Peyer's patch (tissue), 4 donors: Measurements from ENCODE around the gene NIPA2. TPM values are rescaled to one million over a fixed set of nuclear protein-coding genes. Genes with fewer than 3 reads are reported as not detected.

Experiments used
- DNase-seq, 3 donors: peaks; one replicate each; pipeline ENCODE4 v3.0.0-alpha.2; 2017 to 2019
- H3K27ac ChIP-seq, 4 donors: fragments of 200-600 bp; sonication (generic); one replicate each; pipeline ENCODE4 v1.5.1; 2016 to 2019
- H3K27me3 ChIP-seq, 2 donors: fragments of 200-600 bp; sonication (generic); one replicate each; pipeline ENCODE4 v1.5.1; 2019
- H3K36me3 ChIP-seq, 3 donors: fragments of 200-600 bp; sonication (generic); one replicate each; pipeline ENCODE4 v1.5.1; 2016 to 2019
- H3K4me1 ChIP-seq, 4 donors: fragments of 200-600 bp; sonication (generic); one replicate each; pipeline ENCODE4 v1.5.1; 2016 to 2019
- H3K4me3 ChIP-seq, 4 donors: fragments of 200-600 bp; sonication (generic); 1 replicate in 3 of 4; 2 replicates in 1 of 4; pipeline ENCODE4 v1.5.1; 2016 to 2019; ENCODE audit warnings: mild to moderate bottlenecking in 1 of 4
- H3K9me3 ChIP-seq, 4 donors: fragments of 200-600 bp; sonication (generic); one replicate each; pipeline ENCODE4 v1.5.1; 2016 to 2019; ENCODE audit warnings: mild to moderate bottlenecking in 1 of 4
- POLR2A ChIP-seq, 2 donors: fragments of 450-650 bp; IDR thresholded peaks; one replicate each; pipeline ENCODE4 v1.5.1; 2017; ENCODE audit warnings: antibody characterized with exemption in 2 of 2, mild to moderate bottlenecking in 2 of 2, moderate library complexity in 2 of 2
- total RNA-seq, 4 donors: library from RNA; depleted of rRNA; stranded (reverse); fragments of >200 nt; gene quantifications; one replicate each; pipeline ENCODE4 v1.1.0, GENCODE V29; 2016
- TF ChIP-seq, protein P1 (sequence below), 6 experiments: fragments of 450-650 bp in 4 of 6; fragments of 200-600 bp in 2 of 6; sonication (generic) in 1 of 6; IDR thresholded peaks; one replicate each; pipeline ENCODE4 v1.5.1; 2017 to 2019; ENCODE audit warnings: antibody characterized with exemption in 6 of 6, mild to moderate bottlenecking in 3 of 6, moderate library complexity in 1 of 6

NIPA2 gene
- total RNA-seq, 4 donors from 2014 or later: 46.4 to 79.7 (median 65.7) TPM

DNA sequence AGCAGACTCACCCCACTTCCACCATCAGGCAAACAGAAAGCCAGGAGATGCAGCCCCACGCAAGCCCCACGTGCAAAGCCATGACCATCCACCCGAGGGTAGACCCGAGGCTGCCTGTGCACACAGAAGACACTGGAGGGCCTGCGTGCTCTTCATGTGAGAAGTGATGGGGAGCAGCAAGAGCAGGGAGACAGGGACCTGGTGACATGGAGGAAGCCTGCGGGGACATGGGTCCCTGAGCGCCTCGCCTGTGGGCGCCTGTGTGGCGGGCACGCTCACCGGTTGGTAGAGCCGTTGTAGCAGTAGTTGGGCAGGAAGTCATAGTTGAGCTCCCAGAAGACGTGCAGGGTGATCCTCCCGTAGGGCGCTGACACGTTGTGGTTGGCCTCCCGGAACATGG lies 65.0 kb downstream of the NIPA2 start:
- no peaks in the 10 kb centered on the region for H3K9me3 ChIP-seq
- TF ChIP-seq, protein P1, sequence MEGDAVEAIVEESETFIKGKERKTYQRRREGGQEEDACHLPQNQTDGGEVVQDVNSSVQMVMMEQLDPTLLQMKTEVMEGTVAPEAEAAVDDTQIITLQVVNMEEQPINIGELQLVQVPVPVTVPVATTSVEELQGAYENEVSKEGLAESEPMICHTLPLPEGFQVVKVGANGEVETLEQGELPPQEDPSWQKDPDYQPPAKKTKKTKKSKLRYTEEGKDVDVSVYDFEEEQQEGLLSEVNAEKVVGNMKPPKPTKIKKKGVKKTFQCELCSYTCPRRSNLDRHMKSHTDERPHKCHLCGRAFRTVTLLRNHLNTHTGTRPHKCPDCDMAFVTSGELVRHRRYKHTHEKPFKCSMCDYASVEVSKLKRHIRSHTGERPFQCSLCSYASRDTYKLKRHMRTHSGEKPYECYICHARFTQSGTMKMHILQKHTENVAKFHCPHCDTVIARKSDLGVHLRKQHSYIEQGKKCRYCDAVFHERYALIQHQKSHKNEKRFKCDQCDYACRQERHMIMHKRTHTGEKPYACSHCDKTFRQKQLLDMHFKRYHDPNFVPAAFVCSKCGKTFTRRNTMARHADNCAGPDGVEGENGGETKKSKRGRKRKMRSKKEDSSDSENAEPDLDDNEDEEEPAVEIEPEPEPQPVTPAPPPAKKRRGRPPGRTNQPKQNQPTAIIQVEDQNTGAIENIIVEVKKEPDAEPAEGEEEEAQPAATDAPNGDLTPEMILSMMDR (IDR thresholded peaks at IDR 0.05): no peak
- TF ChIP-seq POLR2A (IDR thresholded peaks at IDR 0.05): no peak
- H3K27me3 ChIP-seq: no peaks in the 10 kb centered on the region
- no peak overlapping the region for H3K4me3 ChIP-seq
- DNase-seq: no peak
- H3K27ac ChIP-seq: no peak overlapping the region
- no peaks in the 10 kb centered on the region for H3K4me1 ChIP-seq
- H3K36me3 ChIP-seq: peaks cover 0 to 71% (median 0%) of the 10 kb centered on the region in 3 donors

DNA sequence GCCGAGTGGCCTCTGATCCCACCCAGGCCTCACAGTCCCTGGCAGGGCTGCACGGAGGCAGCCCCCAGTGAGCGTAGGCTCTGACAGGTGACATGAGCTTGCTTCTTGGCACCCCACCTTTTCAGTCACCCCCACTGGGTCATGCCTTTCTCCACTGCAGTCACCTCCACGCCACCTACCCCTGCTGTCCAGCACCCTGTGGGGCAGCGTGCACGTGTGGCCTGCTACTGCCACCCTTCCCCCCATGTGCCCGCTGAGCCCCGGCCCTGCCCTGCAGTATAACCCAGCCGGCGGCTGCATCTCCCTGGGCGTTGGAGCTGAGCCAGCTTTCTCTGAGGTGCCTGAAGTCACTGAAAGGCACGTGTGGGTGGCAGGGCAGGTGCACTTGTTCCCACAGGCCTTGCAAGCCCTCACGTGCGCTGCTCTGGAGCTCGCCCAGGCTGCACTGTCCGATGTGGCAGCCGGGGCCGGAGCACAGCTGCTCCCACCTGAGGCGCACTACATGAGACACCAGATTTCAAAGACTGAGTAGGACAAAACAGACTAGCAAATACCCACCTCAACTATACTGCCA lies 65.6 kb downstream of the NIPA2 start:
- peaks cover 0 to 75% (median 0%) of the 10 kb centered on the region in 3 donors for H3K36me3 ChIP-seq

DNA sequence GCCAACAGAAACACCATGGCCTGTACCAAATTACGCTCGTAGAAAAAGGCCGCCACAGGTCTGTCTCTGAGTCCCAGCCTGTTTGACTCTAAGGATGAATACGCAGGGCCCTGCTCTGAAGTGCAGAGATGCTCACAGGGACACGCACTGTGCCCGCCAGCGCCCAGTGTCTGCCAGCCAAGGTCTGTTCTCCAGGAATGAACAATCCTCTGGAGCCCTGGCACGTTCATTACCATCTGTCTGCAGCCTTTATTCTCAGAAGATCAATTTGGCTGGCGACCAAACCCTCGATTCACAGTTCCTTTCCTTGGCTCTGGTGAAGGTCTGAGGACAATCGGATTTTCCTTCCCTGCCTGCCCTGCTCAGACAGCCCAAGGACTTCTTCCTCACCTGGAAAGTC lies 66.3 kb downstream of the NIPA2 start:
- DNase-seq: no peak
- Histone ChIP-seq H3K4me1 (no peaks in the 10 kb centered on the region), H3K27ac (no peak overlapping the region), H3K4me3 (no peak overlapping the region), H3K9me3 (no peaks in the 10 kb centered on the region), H3K27me3 (no peaks in the 10 kb centered on the region), H3K36me3 (peaks cover 0 to 75% (median 0%) of the 10 kb centered on the region in 3 donors)
- TF ChIP-seq POLR2A (IDR thresholded peaks at IDR 0.05): no peak
- TF ChIP-seq, protein P1 (IDR thresholded peaks at IDR 0.05): no peak

More for the DNA sequence above, 65.6 kb downstream of the NIPA2 start:
- DNase-seq: peak in 2 of 3 donors; percentile 58 to 76
- TF ChIP-seq POLR2A (IDR thresholded peaks at IDR 0.05): no peak
- TF ChIP-seq, protein P1 (IDR thresholded peaks at IDR 0.05): peak in 1 of 6 experiments; percentile 2
- Histone ChIP-seq H3K27ac (no peak overlapping the region), H3K4me3 (no peak overlapping the region), H3K27me3 (no peaks in the 10 kb centered on the region), H3K4me1 (no peaks in the 10 kb centered on the region), H3K9me3 (no peaks in the 10 kb centered on the region)

DNA sequence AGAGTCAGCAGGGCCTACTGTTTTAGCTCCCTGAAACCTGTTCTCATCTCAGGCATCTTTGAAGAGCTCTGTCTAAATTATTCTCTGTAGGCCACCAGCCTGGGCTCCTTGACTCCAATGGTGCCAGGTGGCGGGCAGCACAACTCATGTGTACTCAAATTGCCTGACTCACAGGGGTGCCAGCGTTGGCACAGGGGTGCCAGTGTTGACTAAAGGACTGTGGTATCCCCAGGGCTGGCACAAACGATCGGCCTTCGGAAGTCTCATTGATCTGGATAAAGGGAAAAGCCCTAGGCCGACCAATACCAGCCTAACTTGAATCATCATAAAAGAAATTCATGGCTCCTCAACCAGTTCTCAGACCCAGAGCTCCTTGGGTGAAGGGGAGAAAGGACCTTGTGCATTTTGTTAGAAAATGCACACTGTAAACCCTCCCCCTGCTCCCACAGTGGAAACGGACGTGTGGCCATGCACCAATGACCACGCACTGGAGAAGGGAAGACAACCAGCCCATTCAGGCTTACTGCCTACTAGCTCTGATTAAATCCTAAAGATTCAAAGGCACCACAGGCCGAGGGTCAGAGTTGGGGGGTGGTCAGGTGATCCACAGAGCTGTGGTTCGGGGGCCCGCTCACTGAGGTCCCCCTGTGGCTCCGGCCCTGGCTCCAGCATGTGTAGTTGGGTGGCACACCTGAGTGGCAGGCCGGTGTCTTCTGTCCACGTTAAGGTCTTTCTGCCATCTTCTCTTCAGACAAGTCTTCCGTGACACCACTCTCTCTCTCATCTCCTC lies 68.9 kb downstream of the NIPA2 start:
- no peaks in the 10 kb centered on the region for H3K9me3 ChIP-seq
- no peak overlapping the region for H3K4me3 ChIP-seq
- H3K36me3 ChIP-seq: peaks cover 0 to 79% (median 0%) of the 10 kb centered on the region in 3 donors
- TF ChIP-seq, protein P1 (IDR thresholded peaks at IDR 0.05): no peak
- no peak for TF ChIP-seq POLR2A (IDR thresholded peaks at IDR 0.05)
- no peak overlapping the region for H3K27ac ChIP-seq
- no peaks in the 10 kb centered on the region for H3K4me1 ChIP-seq
- DNase-seq: no peak
- no peaks in the 10 kb centered on the region for H3K27me3 ChIP-seq

DNA sequence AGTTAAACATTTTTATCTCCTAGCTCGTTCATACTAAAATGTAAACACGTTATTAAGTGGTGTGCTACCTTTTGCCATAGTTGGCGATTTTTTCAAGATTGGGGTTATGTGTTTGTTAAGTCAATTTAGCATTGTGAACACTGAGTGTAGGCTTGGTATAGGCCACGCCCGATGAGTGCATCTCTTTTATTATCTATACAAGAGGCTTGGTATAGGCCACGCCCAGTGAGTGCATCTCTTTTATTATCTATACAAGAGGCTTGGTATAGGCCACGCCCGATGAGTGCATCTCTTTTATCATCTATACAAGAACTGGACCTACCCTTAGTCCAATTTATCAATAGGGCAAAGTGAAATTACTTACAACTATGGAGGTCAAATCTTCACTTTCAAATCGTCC lies 70.4 kb downstream of the NIPA2 start:
- H3K4me1 ChIP-seq: no peaks in the 10 kb centered on the region
- H3K9me3 ChIP-seq: no peaks in the 10 kb centered on the region
- DNase-seq: peak in 1 of 3 donors; percentile 62
- TF ChIP-seq POLR2A (IDR thresholded peaks at IDR 0.05): no peak
- TF ChIP-seq, protein P1 (IDR thresholded peaks at IDR 0.05): no peak
- no peak overlapping the region for H3K4me3 ChIP-seq
- H3K27ac ChIP-seq: no peak overlapping the region
- peaks cover 0 to 76% (median 0%) of the 10 kb centered on the region in 3 donors for H3K36me3 ChIP-seq
- H3K27me3 ChIP-seq: no peaks in the 10 kb centered on the region
